ENCODE results near the gene TTC23. TPM values are rescaled to one million over a fixed set of nuclear protein-coding genes. Genes with fewer than 3 reads are reported as not detected.

The TTC23 gene
- total RNA-seq, 1 experiment from 2014 or later: 17.8 TPM

GRCh38 chr15:99226802-99227201 is 22.6 kb downstream of the TTC23 start (continued):
- TF ChIP-seq ZBTB43 (CRISPR knock-in tag; IDR thresholded peaks at IDR 0.05) (no peak), ELF4 (CRISPR knock-in tag; IDR thresholded peaks at IDR 0.05; ENCODE audit: low read depth) (no peak), MYBL2 (CRISPR knock-in tag; IDR thresholded peaks at IDR 0.05) (no peak), ZNF671 (CRISPR knock-in tag; IDR thresholded peaks at IDR 0.05) (no peak)

- CTCF ChIA-PET: no interaction called here
- Mint-ChIP-seq H3K4me1 (peaks cover 9% of the 10 kb centered on the region), H3K9me3 (no peaks in the 10 kb centered on the region), H3K4me3 (no peak overlapping the region), H3K27ac (no peak overlapping the region), H3K36me3 (peaks cover 36% of the 10 kb centered on the region), H3K27me3 (ENCODE audit: low read depth) (no peaks in the 10 kb centered on the region)
- DNase-seq (ENCODE audit: low spot score) (no peak), ATAC-seq (no peak)
- POLR2A ChIA-PET: no interaction called here
- no peak for TF ChIP-seq USF1 (CRISPR knock-in tag; IDR thresholded peaks at IDR 0.05)
- no peak for TF ChIP-seq RORB (CRISPR knock-in tag; IDR thresholded peaks at IDR 0.05)
- no peak for TF ChIP-seq NFATC4 (CRISPR knock-in tag; IDR thresholded peaks at IDR 0.05)
- no peak for TF ChIP-seq TEAD1 (CRISPR knock-in tag; IDR thresholded peaks at IDR 0.05)
- TF ChIP-seq MYBL2 (CRISPR knock-in tag; IDR thresholded peaks at IDR 0.05): no peak
- no peak for TF ChIP-seq FOXK1 (CRISPR knock-in tag; IDR thresholded peaks at IDR 0.05)
- no peak for TF ChIP-seq KAT7 (CRISPR knock-in tag; IDR thresholded peaks at IDR 0.05; ENCODE audit: borderline replicate concordance)
Observed at GRCh38 chr15:99224372-99225214, 24.8 kb downstream of the TTC23 start.

- no peak for TF ChIP-seq ZNF263 (CRISPR knock-in tag; IDR thresholded peaks at IDR 0.05; ENCODE audit: low read depth)
- no peak for TF ChIP-seq NR1H2 (CRISPR knock-in tag; IDR thresholded peaks at IDR 0.05)
- peak; percentile 31; the same call in 1 of the 2 replicates for TF ChIP-seq CTCF (IDR thresholded peaks at IDR 0.05)
- POLR2A ChIA-PET: no interaction called here
- H3K4me3 Mint-ChIP-seq: no peak overlapping the region
Observed at GRCh38 chr15:99213187-99213811, 36.1 kb downstream of the TTC23 start.

GRCh38 chr15:99212406-99212805 is 37.0 kb downstream of the TTC23 start:
- Mint-ChIP-seq H3K27me3 (ENCODE audit: low read depth) (no peaks in the 10 kb centered on the region), H3K36me3 (peaks cover 4% of the 10 kb centered on the region), H3K9me3 (no peaks in the 10 kb centered on the region), H3K4me3 (no peak overlapping the region), H3K27ac (no peak overlapping the region), H3K4me1 (no peaks in the 10 kb centered on the region)
- DNase-seq (ENCODE audit: low spot score): no peak
- ChIA-PET POLR2A (no interaction called here), CTCF (interaction anchor here (0.7 kb wide), 1 partner anchor 299 kb away, joined by 4 read pairs; no protein-coding TSS in a partner anchor)
- ATAC-seq: no peak
- TF ChIP-seq EMX1 (CRISPR knock-in tag; IDR thresholded peaks at IDR 0.05) (no peak), TCF7 (CRISPR knock-in tag; IDR thresholded peaks at IDR 0.05; ENCODE audit: low read depth) (no peak), USF1 (CRISPR knock-in tag; IDR thresholded peaks at IDR 0.05) (no peak), ZSCAN18 (CRISPR knock-in tag; IDR thresholded peaks at IDR 0.05) (no peak), USF2 (CRISPR knock-in tag; IDR thresholded peaks at IDR 0.05) (no peak), FOXP4 (CRISPR knock-in tag; IDR thresholded peaks at IDR 0.05) (no peak), ZNF423 (CRISPR knock-in tag; IDR thresholded peaks at IDR 0.05) (no peak), ZNF671 (CRISPR knock-in tag; IDR thresholded peaks at IDR 0.05) (no peak), GABPB1 (CRISPR knock-in tag; IDR thresholded peaks at IDR 0.05) (no peak)

More at GRCh38 chr15:99213187-99213811, 36.1 kb downstream of the TTC23 start:
- H3K27me3 Mint-ChIP-seq (ENCODE audit: low read depth): no peaks in the 10 kb centered on the region
- H3K9me3 Mint-ChIP-seq: no peaks in the 10 kb centered on the region
- no peak overlapping the region for H3K27ac Mint-ChIP-seq
- CTCF ChIA-PET: interaction anchor here (0.6 to 3.4 kb wide), 4 partner anchors 108 to 520 kb away, joined by 3 to 10 read pairs (median 5); partner anchors contain the start of genes LYSMD4 and SYNM
- H3K4me1 Mint-ChIP-seq: no peaks in the 10 kb centered on the region
- H3K36me3 Mint-ChIP-seq: peaks cover 12% of the 10 kb centered on the region
- DNase-seq (ENCODE audit: low spot score) (peak; percentile 76), ATAC-seq (peak; percentile 77)

All from WTC11 (cell line).